Stimulated activated CD8-positive, alpha-beta memory T cell treated with anti-CD3 and anti-CD28 coated beads, Interleukin-2, amount 100 ng/mL, for 1 hour (primary cell): ENCODE measurements around the gene NUP155.
"Not testable (repeated sequence)": the region's sequence is repeated elsewhere in the genome, so short reads cannot be mapped to it uniquely, and the experiment has no call there.

Experiments used
- DNase-seq, 2 donors: peaks; one replicate each; pipeline ENCODE4 v3.0.0-alpha.2; 2020; ENCODE audit warnings: low read depth in 2 of 2

NUP155 gene

GRCh38 chr5:37370864-37371726 is at the start of gene NUP155:
TSS of gene NUP155 (minus strand) at chr5:37371106. CDS start at chr5:37370977, 129 bp downstream.
- peak; percentile 70 to 75 for DNase-seq

GRCh38 chr5:37417347-37417746 is 46.4 kb upstream of the NUP155 start:
- DNase-seq, result no peak

- not testable (repeated sequence) for DNase-seq
Measured at GRCh38 chr5:37415456-37415855, 44.5 kb upstream of the NUP155 start.

- no peak for DNase-seq
Measured at GRCh38 chr5:37412515-37412914, 41.6 kb upstream of the NUP155 start.

GRCh38 chr5:37400501-37400900 is 29.6 kb upstream of the NUP155 start:
- no peak for DNase-seq

GRCh38 chr5:37396352-37396751 is 25.4 kb upstream of the NUP155 start:
- no peak for DNase-seq

GRCh38 chr5:37391591-37391990 is 20.7 kb upstream of the NUP155 start:
- DNase-seq, result no peak

GRCh38 chr5:37379100-37379628 is 8.3 kb upstream of the NUP155 start, which contains the start of gene WDR70:
TSS of gene WDR70 (plus strand) at chr5:37379318. CDS start at chr5:37379368, 50 bp downstream.
- DNase-seq, result peak; percentile 57 to 64

GRCh38 chr5:37378066-37378465 is 7.2 kb upstream of the NUP155 start:
- DNase-seq, result not testable (repeated sequence)

- no peak for DNase-seq
Measured at GRCh38 chr5:37375091-37375490, 4.2 kb upstream of the NUP155 start.

GRCh38 chr5:37370550-37370863 is 399 bp downstream of the NUP155 start:
- DNase-seq, result no peak

- DNase-seq, result no peak
Measured at GRCh38 chr5:37355161-37355560, 15.7 kb downstream of the NUP155 start.

- DNase-seq, result not testable (repeated sequence)
Measured at GRCh38 chr5:37342741-37343140, 28.2 kb downstream of the NUP155 start.

GRCh38 chr5:37334754-37335153 is 36.2 kb downstream of the NUP155 start:
- not testable (repeated sequence) for DNase-seq

- no peak for DNase-seq
Measured at GRCh38 chr5:37326536-37326935, 44.4 kb downstream of the NUP155 start.

GRCh38 chr5:37323607-37324006 is 47.3 kb downstream of the NUP155 start:
- no peak for DNase-seq

- DNase-seq, result no peak
Measured at GRCh38 chr5:37319037-37319782, 51.7 kb downstream of the NUP155 start.

GRCh38 chr5:37316027-37316426 is 54.9 kb downstream of the NUP155 start:
- DNase-seq, result no peak

- DNase-seq, result no peak
Measured at GRCh38 chr5:37310360-37310759, 60.5 kb downstream of the NUP155 start.

- no peak for DNase-seq
Measured at GRCh38 chr5:37308793-37309192, 62.1 kb downstream of the NUP155 start.

GRCh38 chr5:37304888-37305287 is 66.0 kb downstream of the NUP155 start:
- DNase-seq, result no peak

GRCh38 chr5:37296313-37296712 is 74.6 kb downstream of the NUP155 start:
- not testable (repeated sequence) for DNase-seq
